H9 (cell line): ENCODE results near the gene MT1F. TPM values are rescaled to one million over a fixed set of nuclear protein-coding genes. Genes with fewer than 3 reads are reported as not detected.
"Not testable (repeated sequence)": the region's sequence is repeated elsewhere in the genome, so short reads cannot be mapped to it uniquely, and the experiment has no call there.

ENCODE experiments used
- DNase-seq: peaks from one replicate; pipeline ENCODE4 v3.0.0-alpha.2; 2017
- H2AFZ ChIP-seq: one replicate; pipeline ENCODE4 v1.6.1; 2013; ENCODE audit warnings: mild to moderate bottlenecking, low read length, control low read depth, moderate library complexity
- H2AK5ac ChIP-seq: 2 replicates; pipeline ENCODE4 v1.6.1; 2013; ENCODE audit warnings: low read length, control low read depth, mixed read lengths; ENCODE audit not compliant: insufficient read length
- H2BK120ac ChIP-seq: one replicate; pipeline ENCODE4 v1.6.1; 2013; ENCODE audit warnings: low read depth, mild to moderate bottlenecking, low read length, control low read depth, inconsistent platforms; ENCODE audit not compliant: poor library complexity, severe bottlenecking
- H2BK12ac ChIP-seq: 2 replicates; pipeline ENCODE4 v1.6.1; 2013; ENCODE audit warnings: low read length, control low read depth, mixed read lengths, low read depth; ENCODE audit not compliant: insufficient read length
- H2BK15ac ChIP-seq: 2 replicates; pipeline ENCODE4 v1.6.1; 2013; ENCODE audit warnings: low read depth, low read length, control low read depth
- H2BK20ac ChIP-seq: one replicate; pipeline ENCODE4 v1.6.1; 2013; ENCODE audit warnings: low read depth, mild to moderate bottlenecking, low read length, control low read depth, inconsistent platforms; ENCODE audit not compliant: poor library complexity, severe bottlenecking
- H2BK5ac ChIP-seq: 2 replicates; pipeline ENCODE4 v1.6.1; 2013; ENCODE audit warnings: low read length, control low read depth, mixed read lengths; ENCODE audit not compliant: insufficient read length
- H3K14ac ChIP-seq: 2 replicates; pipeline ENCODE4 v1.6.1; 2013; ENCODE audit warnings: low read length, control low read depth; ENCODE audit not compliant: insufficient read depth
- H3K18ac ChIP-seq: 2 replicates; pipeline ENCODE4 v1.6.1; 2013; ENCODE audit warnings: low read depth, mild to moderate bottlenecking, mixed read lengths, low read length, control low read depth; ENCODE audit not compliant: insufficient read length
- H3K23ac ChIP-seq: 2 replicates; pipeline ENCODE4 v1.6.1; 2013; ENCODE audit warnings: low read length, control low read depth, mixed read lengths, low read depth; ENCODE audit not compliant: insufficient read length
- H3K23me2 ChIP-seq: 2 replicates; pipeline ENCODE4 v1.6.1; 2013; ENCODE audit warnings: low read depth, mild to moderate bottlenecking, mixed read lengths, low read length, control low read depth; ENCODE audit not compliant: insufficient read length, poor library complexity, severe bottlenecking
- H3K27ac ChIP-seq: 2 replicates; pipeline ENCODE4 v1.5.1; 2013; ENCODE audit warnings: low read length, control low read depth, mixed read lengths, low read depth; ENCODE audit not compliant: insufficient read length
- H3K27me3 ChIP-seq: 2 replicates; pipeline ENCODE4 v1.6.1; 2013; ENCODE audit warnings: low read length, control low read depth, inconsistent platforms; ENCODE audit not compliant: insufficient read depth
- H3K4ac ChIP-seq: 2 replicates; pipeline ENCODE4 v1.6.1; 2013; ENCODE audit warnings: low read depth, mild to moderate bottlenecking, control low read depth, inconsistent platforms, low read length, moderate library complexity
- H3K4me1 ChIP-seq: 2 replicates; pipeline ENCODE4 v1.6.1; 2013; ENCODE audit warnings: low read length, control low read depth, inconsistent platforms; ENCODE audit not compliant: insufficient read depth
- H3K4me2 ChIP-seq: 2 replicates; pipeline ENCODE4 v1.6.1; 2013; ENCODE audit warnings: low read length, control low read depth, mixed read lengths; ENCODE audit not compliant: insufficient read length, insufficient read depth
- H3K56ac ChIP-seq: 2 replicates; pipeline ENCODE4 v1.6.1; 2013; ENCODE audit warnings: low read depth, mild to moderate bottlenecking, mixed read lengths, low read length, control low read depth; ENCODE audit not compliant: insufficient read length
- H3K79me1 ChIP-seq: 2 replicates; pipeline ENCODE4 v1.6.1; 2013; ENCODE audit warnings: low read depth, mild to moderate bottlenecking, moderate library complexity, low read length, control low read depth, inconsistent platforms; ENCODE audit not compliant: insufficient read depth, poor library complexity, severe bottlenecking
- H3K79me2 ChIP-seq: 2 replicates; pipeline ENCODE4 v1.6.1; 2013; ENCODE audit warnings: low read length, control low read depth, inconsistent platforms; ENCODE audit not compliant: insufficient read depth
- H3K9ac ChIP-seq: 2 replicates; pipeline ENCODE4 v1.6.1; 2013; ENCODE audit warnings: low read length, control low read depth, mixed read lengths; ENCODE audit not compliant: insufficient read length; ENCODE audit errors: extremely low read depth
- H3K9me3 ChIP-seq: one replicate; pipeline ENCODE4 v1.6.1; 2013; ENCODE audit warnings: low read depth, low read length, inconsistent platforms; ENCODE audit not compliant: control insufficient read depth
- H3T11ph ChIP-seq: one replicate; pipeline ENCODE4 v1.6.1; 2013; ENCODE audit warnings: mild to moderate bottlenecking, low read length, control low read depth, inconsistent platforms
- H4K20me1 ChIP-seq: one replicate; pipeline ENCODE4 v1.6.1; 2013; ENCODE audit not compliant: control insufficient read depth, insufficient read length, insufficient read depth
- H4K5ac ChIP-seq: 2 replicates; pipeline ENCODE4 v1.6.1; 2013; ENCODE audit warnings: low read depth, mild to moderate bottlenecking, mixed read lengths, low read length, control low read depth; ENCODE audit not compliant: insufficient read length
- H4K8ac ChIP-seq: replicated peaks from 2 replicates; pipeline ENCODE4 v1.6.1; 2013; ENCODE audit warnings: low read length, control low read depth, mixed read lengths, low read depth; ENCODE audit not compliant: insufficient read length
- H4K91ac ChIP-seq: 2 replicates; pipeline ENCODE4 v1.6.1; 2013; ENCODE audit warnings: low read depth, mild to moderate bottlenecking, moderate library complexity, mixed read lengths, low read length, control low read depth; ENCODE audit not compliant: insufficient read length
- H3K27ac Mint-ChIP-seq, 3 experiments: 2 replicates in 2 of 3; 3 replicates in 1 of 3; pipeline ENCODE4 v1.8.0; 2020 to 2021; ENCODE audit warnings: mixed read lengths in 3 of 3, mild to moderate bottlenecking in 1 of 3, moderate library complexity in 1 of 3
- H3K27me3 Mint-ChIP-seq: 2 replicates; pipeline ENCODE4 v1.8.0; 2021; ENCODE audit warnings: low read depth, mild to moderate bottlenecking, moderate library complexity, mixed read lengths
- H3K36me3 Mint-ChIP-seq, 3 experiments: 2 replicates in 2 of 3; 3 replicates in 1 of 3; pipeline ENCODE4 v1.8.0; 2020 to 2021; ENCODE audit warnings: low read depth in 3 of 3, mixed read lengths in 3 of 3; ENCODE audit not compliant: insufficient read depth in 1 of 3
- H3K4me1 Mint-ChIP-seq, 2 experiments: 2 replicates each; pipeline ENCODE4 v1.8.0; 2020; ENCODE audit warnings: mixed read lengths in 2 of 2
- H3K4me3 Mint-ChIP-seq, 2 experiments: 2 replicates in 1 of 2; 3 replicates in 1 of 2; pipeline ENCODE4 v1.8.0; 2020 to 2021; ENCODE audit warnings: mild to moderate bottlenecking in 2 of 2, mixed read lengths in 2 of 2, moderate library complexity in 1 of 2
- H3K9me3 Mint-ChIP-seq, 2 experiments: 2 replicates in 1 of 2; 3 replicates in 1 of 2; pipeline ENCODE4 v1.8.0; 2020; ENCODE audit warnings: mild to moderate bottlenecking in 2 of 2, mixed read lengths in 2 of 2, moderate library complexity in 1 of 2
- WGBS: extraction: QIAGEN DNeasy Blood & Tissue Kit; methylation state at CpG from one replicate; pipeline ENCODE4 v1.1.7; 2013; ENCODE audit warnings: missing lambda C conversion rate, low lambda C conversion rate, mixed read lengths; ENCODE audit not compliant: insufficient read length; ENCODE audit errors: extremely low coverage; 5-methylcytosine and 5-hydroxymethylcytosine counted together
- total RNA-seq: library from RNA; stranded (reverse); gene quantifications from 2 replicates; pipeline ENCODE4 v1.2.1, GENCODE V29; 2021
- TF ChIP-seq, protein P1 (sequence below): fragments of 200-600 bp; sonication (generic); conservative IDR thresholded peaks from 3 replicates; pipeline ENCODE4 v1.8.0; 2021; ENCODE audit warnings: antibody characterized with exemption, mild to moderate bottlenecking

MT1F gene
- total RNA-seq, 1 experiment from 2014 or later = 26.1 TPM

DNA sequence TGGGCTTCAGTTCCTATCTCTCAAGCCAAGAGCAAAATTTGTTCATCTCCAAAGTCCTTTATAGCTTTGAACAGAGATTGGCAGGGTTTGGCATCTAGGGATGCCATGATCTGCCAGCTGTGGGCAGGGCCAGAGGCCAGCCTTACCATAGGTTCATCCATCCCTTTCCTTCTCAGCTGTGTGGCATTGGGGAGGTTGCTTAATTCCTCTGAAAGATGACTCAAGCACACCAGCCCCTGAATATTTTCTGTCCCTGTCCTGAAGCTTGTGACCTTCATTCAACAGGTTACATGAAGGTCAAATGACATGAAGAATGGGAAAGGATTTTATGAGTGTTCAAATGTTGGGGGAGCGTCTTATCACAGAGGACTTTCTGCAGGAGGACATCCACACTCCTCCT, 6.7 kb downstream of the MT1F start:
- no CpG with 5 or more reads among the region's 1 CpG for WGBS
- no peak overlapping the region for H4K8ac ChIP-seq

DNA sequence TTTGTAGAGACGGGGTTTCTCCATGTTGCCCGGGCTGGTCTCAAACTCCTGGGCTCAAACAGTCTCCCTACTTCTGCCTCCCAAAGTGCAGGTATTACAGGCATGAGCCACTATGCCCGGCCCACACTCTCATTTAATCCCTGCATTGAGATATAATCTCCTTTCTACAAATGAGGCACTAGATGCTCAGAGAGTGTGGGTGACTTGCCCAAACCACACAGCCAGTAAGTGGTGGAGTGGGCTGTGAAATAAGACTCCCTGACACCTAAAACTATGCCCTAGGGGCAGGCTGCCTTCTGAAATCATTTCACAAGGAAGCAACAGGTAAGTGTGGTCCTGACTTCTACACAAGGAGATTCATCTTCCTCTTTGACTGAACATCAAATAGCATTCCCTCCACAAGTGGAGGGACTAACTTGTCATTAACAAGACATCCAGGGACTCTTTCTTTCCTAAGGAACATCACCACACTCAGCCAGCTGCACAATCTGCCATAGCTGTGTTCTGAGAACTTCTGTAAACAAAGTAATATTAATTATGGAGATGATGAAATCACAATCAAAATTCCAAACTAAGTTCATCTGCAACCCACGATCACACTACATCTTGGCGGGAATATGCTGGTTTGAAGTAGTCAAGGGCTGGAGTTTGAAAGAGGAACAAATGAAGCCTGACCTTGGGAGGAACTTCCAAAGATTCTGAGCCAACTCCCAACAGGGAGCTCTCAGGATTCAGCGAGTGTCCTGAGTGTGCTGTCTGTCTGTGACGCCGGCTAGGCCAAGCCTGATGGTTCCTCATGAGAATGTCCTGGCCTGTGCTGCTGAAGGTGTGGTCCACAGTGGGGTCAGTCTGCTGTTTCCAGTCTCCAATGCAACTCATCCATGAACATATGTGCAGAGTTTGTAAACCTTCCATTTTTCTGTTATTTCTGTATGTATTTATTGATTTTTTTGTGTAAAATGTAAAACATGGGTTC, 7.8 kb downstream of the MT1F start:
- not testable (repeated sequence) for H2AFZ ChIP-seq, DNase-seq, H3K79me1 ChIP-seq, H3K4me3 Mint-ChIP-seq, H3K14ac ChIP-seq, H3K23ac ChIP-seq, H3K18ac ChIP-seq, H3K4me2 ChIP-seq, H3K4me1 ChIP-seq, H4K20me1 ChIP-seq, H3T11ph ChIP-seq, H2BK20ac ChIP-seq, H3K9me3 ChIP-seq, H4K91ac ChIP-seq, H2BK12ac ChIP-seq, H4K8ac ChIP-seq, H2BK5ac ChIP-seq, H3K4ac ChIP-seq, H3K79me2 ChIP-seq, H3K36me3 Mint-ChIP-seq, H3K9me3 Mint-ChIP-seq, H2BK120ac ChIP-seq, H3K56ac ChIP-seq, H2BK15ac ChIP-seq, H3K27ac Mint-ChIP-seq, H3K27ac ChIP-seq, H2AK5ac ChIP-seq, H4K5ac ChIP-seq, H3K9ac ChIP-seq
- Mint-ChIP-seq H3K27me3 (peaks cover 97% of the 10 kb centered on the region), H3K4me1 (peaks cover 9 to 40% of the 10 kb centered on the region in 2 experiments)
- peaks cover 12% of the 10 kb centered on the region for H3K23me2 ChIP-seq
- no CpG with 5 or more reads among the region's 8 CpGs for WGBS
- H3K27me3 ChIP-seq = peaks cover 76% of the 10 kb centered on the region

More for the DNA sequence above, 6.7 kb downstream of the MT1F start:
- Histone ChIP-seq H2BK5ac (no peak overlapping the region), H4K91ac (no peak overlapping the region), H3T11ph (no peak overlapping the region), H2BK120ac (no peak overlapping the region), H3K4me1 (peaks cover 6% of the 10 kb centered on the region; the same call in 1 of the 2 replicates), H2BK20ac (no peak overlapping the region), H3K23ac (no peak overlapping the region), H2AFZ (no peak overlapping the region), H4K20me1 (no peaks in the 10 kb centered on the region), H3K4me2 (no peak overlapping the region), H3K4ac (no peak overlapping the region), H3K79me1 (no peaks in the 10 kb centered on the region), H3K9me3 (no peaks in the 10 kb centered on the region), H3K18ac (no peak overlapping the region), H3K9ac (no peak overlapping the region), H3K27me3 (peaks cover 72% of the 10 kb centered on the region), H4K5ac (no peak overlapping the region), H2BK12ac (no peak overlapping the region), H2AK5ac (no peak overlapping the region), H3K27ac (no peak overlapping the region), H3K79me2 (no peaks in the 10 kb centered on the region), H3K14ac (no peak overlapping the region), H2BK15ac (no peak overlapping the region), H3K56ac (no peak overlapping the region), H3K23me2 (peaks cover 8% of the 10 kb centered on the region)
- no peak overlapping the region for H3K4me3 Mint-ChIP-seq
- TF ChIP-seq, protein P1, sequence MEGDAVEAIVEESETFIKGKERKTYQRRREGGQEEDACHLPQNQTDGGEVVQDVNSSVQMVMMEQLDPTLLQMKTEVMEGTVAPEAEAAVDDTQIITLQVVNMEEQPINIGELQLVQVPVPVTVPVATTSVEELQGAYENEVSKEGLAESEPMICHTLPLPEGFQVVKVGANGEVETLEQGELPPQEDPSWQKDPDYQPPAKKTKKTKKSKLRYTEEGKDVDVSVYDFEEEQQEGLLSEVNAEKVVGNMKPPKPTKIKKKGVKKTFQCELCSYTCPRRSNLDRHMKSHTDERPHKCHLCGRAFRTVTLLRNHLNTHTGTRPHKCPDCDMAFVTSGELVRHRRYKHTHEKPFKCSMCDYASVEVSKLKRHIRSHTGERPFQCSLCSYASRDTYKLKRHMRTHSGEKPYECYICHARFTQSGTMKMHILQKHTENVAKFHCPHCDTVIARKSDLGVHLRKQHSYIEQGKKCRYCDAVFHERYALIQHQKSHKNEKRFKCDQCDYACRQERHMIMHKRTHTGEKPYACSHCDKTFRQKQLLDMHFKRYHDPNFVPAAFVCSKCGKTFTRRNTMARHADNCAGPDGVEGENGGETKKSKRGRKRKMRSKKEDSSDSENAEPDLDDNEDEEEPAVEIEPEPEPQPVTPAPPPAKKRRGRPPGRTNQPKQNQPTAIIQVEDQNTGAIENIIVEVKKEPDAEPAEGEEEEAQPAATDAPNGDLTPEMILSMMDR = no peak
- H3K36me3 Mint-ChIP-seq = no peaks in the 10 kb centered on the region
- peaks cover 97% of the 10 kb centered on the region for H3K27me3 Mint-ChIP-seq
- no peak overlapping the region for H3K27ac Mint-ChIP-seq
- DNase-seq = no peak
- H3K4me1 Mint-ChIP-seq = peaks cover 9 to 34% of the 10 kb centered on the region in 2 experiments
- H3K9me3 Mint-ChIP-seq = no peaks in the 10 kb centered on the region
